IPS DF 4.7 (cell line): ENCODE results near the gene ABHD17A.
"Not testable (repeated sequence)": the region's sequence is repeated elsewhere in the genome, so short reads cannot be mapped to it uniquely, and the experiment has no call there.

Experiments used
- DNase-seq: peaks from one replicate; pipeline ENCODE4 v3.0.0-alpha.2; 2013; ENCODE audit warnings: low spot score; ENCODE audit errors: extremely low read depth

The ABHD17A gene

DNA sequence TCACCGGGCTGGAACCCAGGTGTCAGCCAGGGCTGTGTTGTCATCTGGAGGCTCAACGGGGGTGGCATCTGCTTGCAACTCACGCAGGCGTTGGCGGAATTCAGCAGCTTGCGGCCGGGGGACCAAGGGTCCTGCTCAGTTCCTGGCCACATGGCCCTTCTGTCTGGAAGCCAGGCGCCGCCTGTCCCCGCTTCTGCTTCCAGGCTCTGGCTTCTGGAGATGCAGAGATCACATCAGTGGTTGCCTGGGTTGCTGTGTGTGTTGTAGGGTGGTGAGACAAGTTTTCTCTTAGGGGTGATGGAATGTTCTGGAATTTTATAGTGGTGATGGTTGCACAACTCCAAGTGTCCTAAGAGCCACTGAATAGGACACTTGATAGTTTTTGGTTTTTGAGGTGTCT is 24.9 kb upstream of the ABHD17A start:
- DNase-seq = no peak

DNA sequence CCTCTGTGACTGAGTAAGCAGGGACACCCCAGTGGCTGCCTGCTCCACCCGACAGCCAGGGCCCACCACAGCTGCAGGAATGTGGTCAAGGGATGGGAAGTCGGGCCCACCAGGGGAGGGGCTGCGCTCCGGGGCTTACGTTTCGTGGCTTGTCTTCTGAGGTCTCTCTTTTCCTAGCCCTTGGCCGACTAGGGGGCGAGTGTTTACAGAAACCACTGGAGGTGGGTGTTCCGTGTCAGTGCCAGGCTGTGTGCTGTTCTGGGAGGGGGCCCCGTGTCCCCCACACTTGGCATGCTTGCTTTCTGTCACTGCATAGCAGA is 24.4 kb upstream of the ABHD17A start:
- DNase-seq = no peak

DNA sequence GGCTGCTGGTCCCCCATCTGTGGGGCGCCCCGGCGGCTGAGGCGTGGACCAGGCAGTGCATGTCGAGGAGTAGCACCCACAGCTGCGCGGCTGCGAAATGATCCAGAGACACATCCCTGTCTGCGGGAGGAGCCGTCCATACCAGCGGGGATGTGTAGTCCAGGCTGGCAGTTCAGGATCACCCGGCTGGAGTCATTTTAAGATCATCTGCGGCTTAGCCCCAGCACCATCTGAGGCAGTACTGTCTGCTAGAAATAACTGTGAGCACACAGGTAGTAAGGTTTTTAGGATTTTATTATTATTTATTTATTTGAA is 23.0 kb upstream of the ABHD17A start:
- DNase-seq = no peak

DNA sequence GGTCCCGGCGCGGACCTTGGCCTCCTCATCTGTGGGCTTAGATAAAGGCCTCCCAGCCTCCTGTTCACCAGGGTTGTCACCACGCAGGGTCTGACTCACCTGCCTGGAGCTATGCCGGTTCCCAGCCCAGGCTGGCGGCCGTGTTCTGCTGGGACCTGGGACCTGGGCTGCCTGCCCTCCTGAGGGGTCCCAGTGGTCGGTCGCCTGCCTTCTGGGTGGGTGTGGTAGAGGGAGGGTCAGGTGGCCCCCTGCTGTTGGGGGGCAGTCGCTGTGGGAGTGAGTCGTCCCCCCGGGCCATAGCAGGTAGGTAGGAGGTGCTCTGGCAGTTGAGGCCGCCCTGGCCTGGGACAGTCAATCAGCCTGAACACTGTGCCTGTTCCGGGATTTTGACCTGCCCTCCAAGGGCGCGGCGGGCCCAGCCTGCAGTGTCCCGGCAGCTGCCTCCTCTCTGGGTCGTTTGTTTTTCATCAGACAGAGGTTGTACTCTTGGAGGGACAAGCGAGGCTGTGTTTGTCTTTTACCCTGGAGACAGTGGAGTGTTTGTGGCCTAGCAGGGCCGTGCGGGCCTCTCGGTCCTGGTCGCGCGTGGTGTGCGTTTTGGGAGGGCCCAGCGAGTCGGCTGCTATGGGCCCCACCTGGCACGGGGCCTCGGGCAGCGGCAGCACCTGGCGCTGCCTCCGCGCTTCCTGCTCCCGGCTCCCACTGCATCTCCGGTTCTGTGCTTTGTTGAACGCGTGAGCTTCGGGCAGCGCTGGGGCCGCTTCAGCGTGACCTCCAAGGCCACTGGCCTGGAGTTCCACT is 22.5 kb upstream of the ABHD17A start:
- no peak for DNase-seq

DNA sequence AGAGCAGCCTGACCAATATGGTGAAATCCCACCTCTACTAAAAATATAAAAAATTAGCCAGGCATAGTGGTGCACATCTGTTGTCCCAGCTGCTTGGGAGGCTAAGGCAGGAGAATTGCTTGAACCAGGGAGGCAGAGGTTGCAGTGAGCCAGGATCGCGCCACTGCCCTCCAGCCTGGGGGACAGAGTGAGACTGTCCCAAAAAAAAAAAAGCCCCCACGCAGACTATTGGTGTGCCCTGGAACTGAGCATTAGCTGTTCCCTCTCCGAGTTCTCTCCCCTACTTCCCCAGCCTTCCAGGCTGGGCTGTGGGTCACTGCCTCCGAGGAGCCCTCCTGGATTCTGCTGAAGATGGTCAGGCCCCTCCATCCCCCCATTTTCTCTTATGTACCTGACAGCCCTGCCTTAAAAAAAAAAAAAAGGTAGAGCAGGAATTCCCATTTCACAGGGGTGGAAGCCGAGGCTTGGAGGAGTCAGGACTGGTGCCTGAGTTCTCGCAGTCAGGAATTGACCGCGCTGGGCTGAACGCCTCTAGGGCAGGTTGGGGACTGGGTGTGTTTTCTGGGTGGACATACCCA is 21.8 kb upstream of the ABHD17A start:
- no peak for DNase-seq

DNA sequence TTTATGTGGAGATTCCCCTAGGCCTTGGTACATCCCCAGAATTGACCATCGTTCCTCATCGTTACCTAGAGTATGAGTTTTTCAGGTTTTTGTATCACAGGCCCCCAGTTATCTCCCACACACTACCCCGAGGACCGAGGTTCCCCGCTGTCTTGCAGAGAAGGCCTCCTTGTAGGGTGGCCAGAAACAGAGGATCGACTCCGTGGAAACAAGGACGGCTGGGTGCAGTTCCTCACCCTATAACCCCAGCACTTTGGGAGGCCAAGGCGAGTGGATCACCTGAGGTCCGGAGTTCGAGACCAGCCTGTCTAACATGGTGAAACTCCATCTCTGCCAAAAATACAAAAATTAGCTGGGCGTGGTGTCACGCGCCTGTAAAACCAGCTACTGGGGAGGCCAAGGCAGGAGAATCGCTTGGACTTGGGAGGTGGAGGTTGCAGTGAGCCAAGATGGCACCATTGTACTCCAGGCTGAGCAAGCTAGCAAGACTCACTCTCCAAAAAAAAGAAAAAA is 20.6 kb upstream of the ABHD17A start:
- no peak for DNase-seq

DNA sequence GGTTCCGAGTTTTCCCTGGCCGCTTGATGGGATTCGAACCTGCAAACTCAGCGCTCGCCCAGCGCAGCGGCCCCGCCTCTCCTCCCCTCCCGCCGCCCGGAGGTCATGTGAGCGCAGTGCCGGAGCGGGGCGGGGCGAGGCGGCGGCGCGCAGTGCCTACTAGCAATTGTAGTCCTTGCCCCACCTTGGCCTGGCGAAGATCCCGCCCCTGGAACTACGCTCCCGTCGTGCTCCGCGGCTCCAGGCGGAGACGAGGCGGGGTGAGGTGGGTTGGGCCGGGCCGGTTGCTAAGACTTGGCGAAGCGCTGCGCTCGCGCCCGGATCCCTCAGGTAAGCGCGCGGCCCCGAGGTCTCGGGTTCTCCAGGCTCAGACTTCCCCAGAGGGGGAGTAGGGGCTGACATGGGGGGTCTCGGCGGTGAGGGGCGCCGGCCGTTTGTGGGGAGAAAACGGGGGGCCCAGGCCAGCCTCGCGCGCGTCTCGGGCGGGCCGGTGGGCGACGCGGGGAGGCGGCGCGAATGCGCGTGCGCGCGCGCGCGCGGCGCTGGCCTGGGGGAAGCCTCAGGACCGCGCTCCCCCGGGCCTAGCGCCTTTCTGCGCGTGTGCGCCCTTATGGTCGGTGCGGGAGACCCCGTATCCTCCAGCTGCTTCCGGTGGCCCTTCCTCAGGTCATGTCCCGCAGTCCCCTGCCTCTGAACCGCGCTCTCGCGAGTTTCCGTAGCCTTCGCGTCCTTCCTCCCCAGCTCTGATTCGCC is 20.0 kb upstream of the ABHD17A start, which contains the start of the genes ADAT3 and SCAMP4:
Gene ADAT3 (plus strand): TSS at position 290 of the 753 bp plus-strand sequence. CDS start 6,649 bp downstream, outside the sequence.
Gene SCAMP4 (plus strand): TSS at position 290 of the 753 bp plus-strand sequence. CDS start 9,621 bp downstream, outside the sequence.
- DNase-seq = peak; percentile 86

DNA sequence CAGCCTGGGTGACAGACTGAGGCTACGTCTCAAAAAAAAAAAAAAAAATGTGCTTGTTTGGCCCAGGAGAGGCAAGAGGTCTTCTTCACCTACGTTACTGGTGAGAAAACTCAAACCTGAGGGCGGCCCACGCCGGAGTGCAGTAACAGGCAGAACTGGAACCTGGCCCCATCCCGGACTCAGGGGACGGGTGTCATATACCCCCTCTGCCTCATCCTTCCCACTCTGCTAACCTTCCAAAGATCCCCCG is 19.5 kb upstream of the ABHD17A start:
- no peak for DNase-seq

DNA sequence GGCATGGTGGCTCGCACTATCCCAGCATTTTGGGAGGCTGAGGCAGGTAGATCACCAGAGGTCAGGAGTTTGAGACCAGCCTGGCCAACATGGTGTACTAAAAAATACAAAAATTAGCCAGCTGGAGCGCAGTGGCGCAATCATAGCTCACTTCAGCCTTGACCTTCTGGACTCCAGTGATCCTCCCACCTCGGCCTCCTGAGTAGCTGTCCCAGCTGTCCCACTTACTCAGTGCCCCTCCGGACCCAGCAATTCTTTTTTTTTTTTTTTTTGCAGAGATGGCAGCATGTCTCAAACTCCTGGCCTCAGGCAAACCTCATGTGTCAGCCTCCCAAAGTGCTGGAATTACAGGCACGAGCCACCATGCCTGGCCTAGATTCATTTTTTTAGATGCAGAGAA is 17.6 kb upstream of the ABHD17A start:
- DNase-seq = no peak

DNA sequence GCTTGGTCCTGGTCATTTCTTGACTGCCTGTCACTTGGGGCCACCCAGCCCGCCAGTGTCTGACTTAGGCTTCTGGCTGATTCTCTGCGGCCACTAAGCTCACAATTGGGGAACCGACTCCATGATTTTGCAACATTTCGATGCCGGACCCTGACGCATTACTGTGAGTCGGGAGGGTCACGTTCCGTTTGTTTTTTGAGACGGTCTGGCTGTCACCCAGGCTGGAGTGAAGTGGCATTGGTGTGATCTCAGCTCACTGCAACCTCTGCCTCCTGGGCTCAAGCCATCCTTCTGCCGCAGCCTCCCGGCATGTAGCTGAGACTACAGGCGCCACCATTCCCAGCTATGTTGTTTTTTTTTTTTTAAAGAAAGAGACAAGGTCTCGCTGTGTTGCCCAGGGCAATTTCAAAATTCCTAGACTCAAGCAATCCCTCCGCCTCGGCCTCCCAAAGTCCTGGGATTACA is 16.7 kb upstream of the ABHD17A start:
- no peak for DNase-seq

DNA sequence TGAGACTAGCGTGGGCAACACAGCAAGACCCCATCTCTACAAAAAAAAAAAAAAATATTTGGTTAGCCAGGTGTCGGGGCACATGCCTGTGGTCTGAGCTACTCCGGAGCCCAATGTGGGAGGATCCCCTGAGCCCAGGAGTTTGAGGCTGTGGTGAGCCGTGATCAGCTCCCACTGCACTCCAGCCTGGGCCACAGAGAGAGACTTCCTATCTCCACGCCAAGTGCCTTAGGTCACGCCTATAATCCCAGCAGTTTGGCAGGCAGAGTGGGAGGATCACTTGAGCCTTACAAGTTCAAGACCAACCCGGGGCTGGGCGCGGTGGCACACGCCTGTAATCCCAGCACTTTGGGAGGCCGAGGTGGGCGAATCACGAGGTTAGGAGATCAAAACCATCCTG is 11.2 kb upstream of the ABHD17A start:
- DNase-seq = no peak

DNA sequence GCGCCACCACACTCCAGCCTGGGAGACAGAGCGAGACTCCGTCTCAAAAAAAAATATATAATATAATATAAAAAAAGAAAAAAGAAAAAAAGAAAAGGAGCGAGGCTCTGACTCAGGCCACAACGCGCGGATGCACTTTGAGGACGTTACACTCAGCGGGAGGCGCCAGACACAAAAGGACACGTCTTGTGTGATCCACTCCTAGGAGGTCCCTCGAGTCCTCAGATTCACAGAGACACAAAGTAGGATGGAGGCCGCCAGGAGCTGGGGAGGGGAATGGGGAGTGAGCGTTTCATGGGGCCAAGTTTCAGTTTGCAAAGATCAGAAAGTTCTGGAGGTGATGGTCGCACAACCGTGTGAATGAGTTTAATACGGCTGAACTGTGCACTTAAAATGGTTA is 8.5 kb upstream of the ABHD17A start:
- DNase-seq = no peak

DNA sequence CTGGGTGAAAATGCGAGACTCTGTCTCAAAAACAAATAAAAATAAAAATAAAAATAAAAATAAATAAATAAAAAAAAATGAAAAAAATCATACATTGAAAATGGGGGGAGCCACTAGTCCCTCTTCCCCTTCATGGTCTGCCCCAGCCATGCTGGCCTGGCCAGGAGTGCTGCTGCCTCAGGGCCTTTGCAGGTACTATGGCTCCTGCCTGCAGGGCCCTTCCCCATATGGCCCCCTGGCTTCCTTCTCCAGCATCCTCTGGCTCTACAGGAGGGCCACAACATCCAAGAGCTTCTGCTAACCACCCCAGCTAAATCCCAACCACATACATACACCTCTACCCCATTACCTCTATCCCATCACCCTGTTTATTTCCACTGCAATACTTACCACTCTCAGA is 4.6 kb upstream of the ABHD17A start:
- DNase-seq = no peak

DNA sequence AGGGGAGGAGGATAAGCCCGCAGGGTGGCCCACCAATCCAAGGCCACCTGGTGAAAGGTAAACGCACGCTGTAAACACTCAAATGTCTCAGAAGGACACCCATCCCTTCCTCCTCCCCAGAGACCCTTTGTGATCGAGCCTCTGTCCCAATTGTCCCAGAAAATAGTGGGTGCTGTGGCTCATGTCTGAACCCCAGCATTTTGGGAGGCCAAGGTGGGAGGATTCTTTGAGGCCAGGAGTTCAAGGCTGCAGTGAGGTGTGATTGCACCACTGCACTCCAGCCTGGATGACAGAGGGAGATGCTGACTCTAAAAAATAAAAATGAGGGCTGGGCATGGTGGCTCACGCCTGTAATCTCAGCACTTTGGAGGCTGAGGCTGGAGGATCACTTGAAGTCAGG is 3.1 kb upstream of the ABHD17A start:
- no peak for DNase-seq

DNA sequence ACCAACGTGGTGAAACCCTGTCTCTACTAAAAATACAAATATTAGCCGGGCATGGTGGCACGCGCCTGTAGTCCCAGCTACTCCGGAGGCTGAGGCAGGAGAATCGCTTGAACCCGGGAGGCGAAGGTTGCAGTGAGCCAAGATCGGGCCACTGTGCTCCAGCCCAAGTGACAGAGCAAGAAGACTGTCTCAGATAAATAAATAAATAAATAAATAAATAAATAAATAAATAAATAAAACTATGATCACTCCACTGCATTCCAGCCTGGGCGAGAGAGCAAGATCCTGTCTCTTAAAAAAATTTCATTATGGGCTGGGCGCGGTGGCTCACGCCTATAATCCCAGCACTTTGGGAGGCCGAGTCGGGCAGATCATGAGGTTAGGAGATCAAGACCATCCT is 1.1 kb upstream of the ABHD17A start:
- DNase-seq = not testable (repeated sequence)

DNA sequence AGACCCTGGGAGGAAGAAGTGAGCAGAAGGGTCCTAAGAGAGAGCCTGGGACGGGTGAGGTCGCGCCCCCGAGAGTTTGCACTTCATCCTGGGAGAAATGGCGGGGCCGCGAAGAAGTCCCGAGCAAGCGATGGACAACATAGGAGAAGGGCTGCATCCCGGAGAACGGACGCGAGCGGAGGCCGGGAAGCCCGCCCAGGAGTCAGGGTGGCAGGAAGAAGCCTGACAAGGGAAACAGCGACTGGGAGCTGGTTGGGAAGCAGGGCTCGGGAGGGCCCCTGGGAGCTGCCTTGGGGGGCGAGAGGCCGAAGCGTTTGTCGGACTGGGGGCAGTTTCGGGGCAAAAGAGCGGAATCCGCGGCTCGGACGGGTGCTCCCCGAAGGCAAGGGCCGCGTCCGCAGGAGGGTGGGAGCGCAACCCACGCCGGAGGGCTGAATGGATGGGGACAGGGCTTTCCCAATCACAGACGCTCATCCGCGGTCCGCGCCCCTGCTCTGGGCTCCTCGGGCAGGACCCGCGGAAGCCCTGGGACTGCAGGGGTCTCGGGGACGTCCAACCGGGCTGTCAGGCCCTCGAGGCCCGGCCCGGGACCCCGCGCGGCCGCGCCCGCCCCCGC is 469 bp downstream of the ABHD17A start:
- no peak for DNase-seq

DNA sequence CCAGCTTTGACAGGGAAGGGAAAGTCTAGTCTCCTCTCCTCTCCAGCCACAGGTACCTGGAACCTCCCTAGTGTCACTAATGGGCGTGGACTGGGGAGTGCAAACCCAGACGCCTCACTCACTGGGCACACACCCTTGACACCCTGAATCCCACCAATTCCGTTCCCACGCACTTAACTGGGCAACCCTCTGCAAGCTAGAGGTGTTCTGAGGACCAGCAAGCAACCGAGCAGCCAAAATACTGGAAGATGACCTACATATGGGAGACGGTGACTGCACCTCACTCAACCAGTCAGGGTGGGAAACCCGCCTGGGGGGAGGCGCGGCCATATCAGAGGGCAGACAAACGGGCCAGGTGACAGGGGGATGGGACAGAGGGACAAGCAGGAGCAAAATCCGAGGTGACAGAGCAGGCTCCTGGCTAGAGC is 991 bp downstream of the ABHD17A start:
- DNase-seq = no peak

DNA sequence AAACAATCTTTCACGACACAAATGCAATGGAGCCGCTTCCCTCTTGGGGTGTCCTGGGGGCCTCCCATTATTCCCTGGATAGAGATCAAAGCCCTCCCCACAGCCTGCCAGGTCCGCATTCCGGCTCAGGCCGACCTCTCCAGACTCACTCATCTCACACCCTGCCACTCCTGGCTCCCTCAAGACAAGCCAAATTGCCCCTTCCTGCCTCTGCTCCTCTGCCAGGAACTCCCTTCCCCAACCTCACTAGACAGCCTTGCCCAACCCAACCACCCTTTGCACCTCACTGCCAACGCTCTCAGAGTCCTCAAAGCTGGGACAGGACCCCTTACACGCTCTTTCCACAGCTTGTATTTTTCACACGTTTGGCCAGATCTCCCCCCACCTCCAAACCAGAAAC is 1.5 kb downstream of the ABHD17A start:
- no peak for DNase-seq

DNA sequence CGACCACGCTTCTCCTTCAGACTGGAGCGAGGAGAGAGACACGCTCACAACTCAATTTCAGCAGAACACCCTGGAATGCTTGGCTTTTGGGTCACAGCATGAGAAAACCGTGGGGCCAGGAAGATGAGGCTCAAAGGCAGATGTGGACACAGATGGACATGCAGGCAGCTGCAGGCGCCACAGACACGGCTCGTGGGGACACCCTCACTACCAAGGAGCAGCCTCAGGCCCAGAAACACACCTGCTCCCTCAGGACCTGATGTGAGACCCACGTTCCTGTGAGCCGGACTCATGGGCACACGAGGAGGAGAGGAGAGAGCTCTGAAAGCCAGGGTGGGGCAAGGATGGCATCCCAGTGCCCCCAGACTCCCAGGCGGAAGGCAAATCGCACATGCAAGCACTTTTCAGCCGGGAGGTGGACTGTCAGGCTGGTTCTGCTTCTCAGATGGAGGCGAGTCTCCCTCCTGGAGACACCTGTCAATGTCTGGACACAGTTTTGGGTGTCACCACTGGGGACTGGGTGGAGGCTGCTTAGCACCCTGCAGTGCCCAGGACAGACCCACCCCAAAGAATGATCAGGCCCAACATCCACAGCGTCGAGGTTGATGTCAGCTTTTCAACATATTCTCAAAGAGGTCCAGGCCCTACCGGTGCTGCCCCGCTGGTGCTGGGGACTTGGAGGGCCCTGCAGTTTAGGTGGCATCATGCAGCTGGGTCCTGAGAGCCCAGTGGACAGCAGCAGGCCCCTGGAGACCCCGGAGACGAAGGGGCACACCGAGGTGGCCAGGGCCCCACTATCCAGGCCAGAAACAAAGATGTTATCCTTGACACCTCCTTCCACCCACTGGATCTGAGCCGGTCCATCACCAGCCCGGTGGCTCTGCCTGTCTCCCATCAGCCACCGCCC is 2.3 kb downstream of the ABHD17A start:
- DNase-seq = no peak

DNA sequence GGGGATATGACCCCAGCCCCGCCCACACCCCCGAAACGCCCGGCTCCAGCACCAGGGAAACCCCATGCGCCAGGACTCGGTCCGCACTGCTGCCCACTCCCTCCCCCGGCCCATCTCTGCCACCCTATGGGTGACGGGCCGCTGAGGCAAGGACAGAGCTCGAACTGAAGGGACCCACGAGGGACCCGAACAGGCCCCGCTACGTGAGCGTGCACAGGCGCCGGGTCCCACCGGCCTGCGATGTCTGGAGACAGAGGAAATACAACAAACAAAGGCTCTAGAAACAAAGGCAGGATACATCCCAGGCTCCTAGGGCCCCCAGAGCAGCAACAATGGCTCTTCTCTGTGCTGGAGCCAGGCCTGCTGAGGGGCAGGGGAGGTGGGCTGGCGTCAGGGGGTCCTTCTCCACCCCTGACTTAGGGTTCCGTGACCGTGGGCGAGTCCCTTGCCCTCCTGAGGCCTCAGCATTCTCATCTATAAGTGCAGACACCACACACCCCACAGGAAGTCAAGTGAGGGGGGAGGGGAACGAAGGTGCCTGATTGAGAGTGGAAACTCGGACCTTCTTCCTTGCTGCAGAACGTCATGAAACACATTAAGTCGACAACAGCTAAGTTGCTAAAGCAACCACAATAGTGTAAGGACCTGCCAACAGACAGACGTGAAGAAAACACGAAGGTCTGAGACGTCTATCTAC is 3.1 kb downstream of the ABHD17A start:
- no peak for DNase-seq
